ENCODE results near the gene RAP1GAP2.
A peak's percentile ranks its signal among the peaks of the same experiment; 100 is the strongest.
"Not testable (repeated sequence)": the region's sequence is repeated elsewhere in the genome, so short reads cannot be mapped to it uniquely, and the experiment has no call there.

The RAP1GAP2 gene

GRCh38 chr17:2815781-2816185 is 19.5 kb downstream of the RAP1GAP2 start:
- DNase-seq = no peak

GRCh38 chr17:2816688-2817087 is 20.4 kb downstream of the RAP1GAP2 start:
- no peak for DNase-seq

GRCh38 chr17:2819294-2819693 is 23.1 kb downstream of the RAP1GAP2 start:
- DNase-seq = not testable (repeated sequence)

GRCh38 chr17:2819921-2820501 is 23.8 kb downstream of the RAP1GAP2 start:
- DNase-seq = no peak

GRCh38 chr17:2821868-2822267 is 25.6 kb downstream of the RAP1GAP2 start:
- no peak for DNase-seq

GRCh38 chr17:2822358-2822757 is 26.1 kb downstream of the RAP1GAP2 start:
- no peak for DNase-seq

- no peak for DNase-seq
Observed at GRCh38 chr17:2825253-2825970, 29.2 kb downstream of the RAP1GAP2 start.

GRCh38 chr17:2828397-2829038 is 32.3 kb downstream of the RAP1GAP2 start:
- peak; percentile 2 for DNase-seq

- no peak for DNase-seq
Observed at GRCh38 chr17:2830678-2831077, 34.4 kb downstream of the RAP1GAP2 start.

- no peak for DNase-seq
Observed at GRCh38 chr17:2835780-2836179, 39.5 kb downstream of the RAP1GAP2 start.

GRCh38 chr17:2837147-2837561 is 40.9 kb downstream of the RAP1GAP2 start:
- DNase-seq = no peak

GRCh38 chr17:2841606-2842005 is 45.4 kb downstream of the RAP1GAP2 start:
- DNase-seq = no peak

- DNase-seq = no peak
Observed at GRCh38 chr17:2842464-2842863, 46.2 kb downstream of the RAP1GAP2 start.

GRCh38 chr17:2844416-2844815 is 48.2 kb downstream of the RAP1GAP2 start:
- no peak for DNase-seq

GRCh38 chr17:2847381-2848333 is 51.4 kb downstream of the RAP1GAP2 start:
- DNase-seq = no peak

GRCh38 chr17:2849327-2849670 is 53.1 kb downstream of the RAP1GAP2 start:
- DNase-seq = no peak

- DNase-seq = no peak
Observed at GRCh38 chr17:2850991-2851390, 54.8 kb downstream of the RAP1GAP2 start.

GRCh38 chr17:2851615-2852014 is 55.4 kb downstream of the RAP1GAP2 start:
- DNase-seq = no peak

GRCh38 chr17:2852221-2852620 is 56.0 kb downstream of the RAP1GAP2 start:
- DNase-seq = peak; percentile 54

GRCh38 chr17:2852729-2853282 is 56.6 kb downstream of the RAP1GAP2 start:
- DNase-seq = no peak

- DNase-seq = no peak
Observed at GRCh38 chr17:2853283-2854142, 57.3 kb downstream of the RAP1GAP2 start.
